Loucy (cell line): ENCODE data around the gene ARL2BP.

Source experiments
- H2AFZ ChIP-seq: fragments of 200-600 bp; sonication (generic); 2 replicates; pipeline ENCODE4 v1.6.0; 2016; ENCODE audit warnings: antibody characterized with exemption, mild to moderate bottlenecking, low read length, moderate library complexity
- H3F3A ChIP-seq: fragments of 200-600 bp; 2 replicates; pipeline ENCODE4 v1.6.0; 2016; ENCODE audit warnings: antibody characterized with exemption, low read depth, mild to moderate bottlenecking
- H3K27me3 ChIP-seq: fragments of 200-600 bp; sonication (generic); 2 replicates; pipeline ENCODE4 v1.6.1; 2014; ENCODE audit warnings: low read length, mild to moderate bottlenecking; ENCODE audit not compliant: insufficient read depth, poor library complexity, severe bottlenecking
- H3K36me3 ChIP-seq: fragments of 200-600 bp; sonication (generic); 2 replicates; pipeline ENCODE4 v1.6.1; 2016; ENCODE audit warnings: low read length; ENCODE audit not compliant: insufficient read depth
- H3K4me1 ChIP-seq: fragments of 200-600 bp; sonication (generic); 2 replicates; pipeline ENCODE4 v1.5.1; 2014; ENCODE audit warnings: low read length, mild to moderate bottlenecking; ENCODE audit not compliant: insufficient read depth, poor library complexity, severe bottlenecking
- H3K4me2 ChIP-seq: fragments of 200-600 bp; sonication (generic); 2 replicates; pipeline ENCODE4 v1.6.0; 2014; ENCODE audit warnings: antibody characterized with exemption, low read length, low read depth, mild to moderate bottlenecking; ENCODE audit not compliant: poor library complexity, severe bottlenecking
- H3K4me3 ChIP-seq: fragments of 200-600 bp; sonication (generic); 2 replicates; pipeline ENCODE4 v1.5.1; 2014; ENCODE audit warnings: low read length, mild to moderate bottlenecking, mixed read lengths; ENCODE audit not compliant: poor library complexity, severe bottlenecking
- H3K79me2 ChIP-seq: fragments of 200-600 bp; sonication (generic); 2 replicates; pipeline ENCODE4 v1.6.1; 2014; ENCODE audit warnings: low read length; ENCODE audit not compliant: insufficient read depth
- H3K9ac ChIP-seq: fragments of 200-600 bp; sonication (generic); 2 replicates; pipeline ENCODE4 v1.6.0; 2014; ENCODE audit warnings: mild to moderate bottlenecking, low read depth, low read length, moderate library complexity; ENCODE audit not compliant: poor library complexity, severe bottlenecking
- H3K9me2 ChIP-seq: fragments of 200-600 bp; sonication (generic); replicated peaks from 2 replicates; pipeline ENCODE4 v1.6.1; 2016; ENCODE audit warnings: low read depth, low read length, mixed read lengths
- H3K9me3 ChIP-seq: fragments of 200-600 bp; sonication (generic); 2 replicates; pipeline ENCODE4 v1.6.1; 2014; ENCODE audit warnings: mild to moderate bottlenecking, antibody characterized with exemption, low read length, low read depth; ENCODE audit not compliant: insufficient read depth
- H4K20me1 ChIP-seq: fragments of 200-600 bp; sonication (generic); 2 replicates; pipeline ENCODE4 v1.6.0; 2014; ENCODE audit warnings: antibody characterized with exemption, low read length, mild to moderate bottlenecking; ENCODE audit not compliant: insufficient read depth, poor library complexity, severe bottlenecking
- CTCF ChIP-seq: fragments of 200-600 bp; sonication (generic); conservative IDR thresholded peaks from 2 replicates; pipeline ENCODE4 v1.5.1; 2014; ENCODE audit warnings: mild to moderate bottlenecking, antibody characterized with exemption, low read length
- EZH2phosphoT487 ChIP-seq: fragments of 200-600 bp; IDR thresholded peaks from 2 replicates; pipeline ENCODE4 v1.6.1; 2018; ENCODE audit warnings: antibody characterized with exemption, mild to moderate bottlenecking, moderate library complexity, borderline replicate concordance

Gene ARL2BP

GRCh38 chr16:57226701-57227621 lies 18.1 kb upstream of the ARL2BP start:
- Histone ChIP-seq H3K4me2 (no peak overlapping the region), H3F3A (no peaks in the 10 kb centered on the region), H3K4me3 (no peak overlapping the region), H3K9me3 (no peaks in the 10 kb centered on the region), H4K20me1 (no peaks in the 10 kb centered on the region), H3K4me1 (no peaks in the 10 kb centered on the region), H2AFZ (no peak overlapping the region), H3K79me2 (no peaks in the 10 kb centered on the region), H3K27me3 (no peaks in the 10 kb centered on the region), H3K9me2 (no peaks in the 10 kb centered on the region), H3K9ac (no peak overlapping the region), H3K36me3 (peaks cover 91% of the 10 kb centered on the region)
- no peak for TF ChIP-seq EZH2phosphoT487
- TF ChIP-seq CTCF = no peak

GRCh38 chr16:57229079-57229478 lies 16.0 kb upstream of the ARL2BP start:
- Histone ChIP-seq H3K4me2 (no peak overlapping the region), H3K9me2 (no peaks in the 10 kb centered on the region), H4K20me1 (no peaks in the 10 kb centered on the region), H3K9me3 (no peaks in the 10 kb centered on the region), H3F3A (no peaks in the 10 kb centered on the region), H3K36me3 (peaks cover 93% of the 10 kb centered on the region), H3K27me3 (no peaks in the 10 kb centered on the region), H3K4me3 (no peak overlapping the region), H2AFZ (no peak overlapping the region), H3K9ac (no peak overlapping the region), H3K4me1 (no peaks in the 10 kb centered on the region), H3K79me2 (no peaks in the 10 kb centered on the region)
- TF ChIP-seq EZH2phosphoT487 = no peak
- TF ChIP-seq CTCF = no peak

GRCh38 chr16:57231821-57232350 lies 13.2 kb upstream of the ARL2BP start:
- no peak overlapping the region for H3K4me2 ChIP-seq
- no peaks in the 10 kb centered on the region for H3K9me3 ChIP-seq
- H4K20me1 ChIP-seq = no peaks in the 10 kb centered on the region
- H3K4me1 ChIP-seq = no peaks in the 10 kb centered on the region
- peaks cover 90% of the 10 kb centered on the region for H3K36me3 ChIP-seq
- H3K79me2 ChIP-seq = no peaks in the 10 kb centered on the region
- H2AFZ ChIP-seq = no peak overlapping the region
- TF ChIP-seq CTCF (no peak), EZH2phosphoT487 (no peak)
- H3K9me2 ChIP-seq = no peaks in the 10 kb centered on the region
- no peak overlapping the region for H3K4me3 ChIP-seq
- no peaks in the 10 kb centered on the region for H3F3A ChIP-seq
- H3K27me3 ChIP-seq = no peaks in the 10 kb centered on the region
- H3K9ac ChIP-seq = no peak overlapping the region
